GM23248 (cell line): Measurements from ENCODE around the gene HTT. TPM values are rescaled to one million over a fixed set of nuclear protein-coding genes. Genes with fewer than 3 reads are reported as not detected.

Experiments used
- DNase-seq: peaks from one replicate; pipeline ENCODE4 v3.0.0-alpha.2; 2015
- H2AFZ ChIP-seq: fragments of 200-600 bp; sonication (generic); 2 replicates; pipeline ENCODE4 v1.6.1; 2016; ENCODE audit warnings: antibody characterized with exemption
- H3F3A ChIP-seq: fragments of 200-600 bp; sonication (generic); 2 replicates; pipeline ENCODE4 v1.6.1; 2016; ENCODE audit warnings: mild to moderate bottlenecking, antibody characterized with exemption, mixed run types; ENCODE audit not compliant: insufficient read depth
- H3K27ac ChIP-seq: fragments of 200-600 bp; sonication (generic); 2 replicates; pipeline ENCODE4 v1.5.1; 2016; ENCODE audit warnings: mild to moderate bottlenecking
- H3K27me3 ChIP-seq: fragments of 200-600 bp; sonication (generic); replicated peaks from 2 replicates; pipeline ENCODE4 v1.6.1; 2016; ENCODE audit warnings: mild to moderate bottlenecking; ENCODE audit not compliant: insufficient read depth
- H3K36me3 ChIP-seq: fragments of 200-600 bp; sonication (generic); 2 replicates; pipeline ENCODE4 v1.6.1; 2016; ENCODE audit warnings: low read depth, mild to moderate bottlenecking
- H3K4me1 ChIP-seq: fragments of 200-600 bp; sonication (generic); 2 replicates; pipeline ENCODE4 v1.6.1; 2016; ENCODE audit warnings: mild to moderate bottlenecking; ENCODE audit not compliant: insufficient read depth
- H3K4me2 ChIP-seq: fragments of 200-600 bp; sonication (generic); one replicate; pipeline ENCODE4 v1.6.1; 2016; ENCODE audit warnings: mild to moderate bottlenecking; ENCODE audit not compliant: unreplicated experiment
- H3K4me3 ChIP-seq: fragments of 200-600 bp; sonication (generic); 2 replicates; pipeline ENCODE4 v1.5.1; 2016; ENCODE audit warnings: mild to moderate bottlenecking
- H3K79me2 ChIP-seq: fragments of 200-600 bp; sonication (generic); 2 replicates; pipeline ENCODE4 v1.6.1; 2016; ENCODE audit warnings: mild to moderate bottlenecking; ENCODE audit not compliant: insufficient read depth
- H3K9ac ChIP-seq: fragments of 200-600 bp; sonication (generic); 2 replicates; pipeline ENCODE4 v1.6.1; 2016; ENCODE audit warnings: mild to moderate bottlenecking
- H3K9me2 ChIP-seq: fragments of 200-600 bp; sonication (generic); 2 replicates; pipeline ENCODE4 v1.6.1; 2016; ENCODE audit warnings: mixed run types, mild to moderate bottlenecking, moderate library complexity; ENCODE audit not compliant: insufficient read depth
- H3K9me3 ChIP-seq: fragments of 200-600 bp; sonication (generic); one replicate; pipeline ENCODE4 v1.6.1; 2017; ENCODE audit warnings: low read depth
- H4K20me1 ChIP-seq: fragments of 200-600 bp; sonication (generic); 2 replicates; pipeline ENCODE4 v1.6.0; 2016; ENCODE audit not compliant: insufficient read depth
- EZH2 ChIP-seq: fragments of 200-600 bp; sonication (generic); IDR thresholded peaks from 2 replicates; pipeline ENCODE4 v1.6.1; 2018; ENCODE audit warnings: antibody characterized with exemption, mild to moderate bottlenecking; ENCODE audit not compliant: insufficient read depth, poor library complexity, severe bottlenecking
- EZH2phosphoT487 ChIP-seq: fragments of 200-600 bp; sonication (generic); IDR thresholded peaks from 2 replicates; pipeline ENCODE4 v1.6.1; 2018; ENCODE audit warnings: antibody characterized with exemption, moderate library complexity, mild to moderate bottlenecking, low read depth; ENCODE audit not compliant: insufficient read depth
- WGBS, 2 experiments: methylation state at CpG; one replicate each; pipeline ENCODE4 v1.1.6; 2015 to 2017; ENCODE audit warnings: low lambda C conversion rate in 2 of 2, low coverage in 1 of 2; ENCODE audit errors: missing lambda C conversion rate in 2 of 2; 5-methylcytosine and 5-hydroxymethylcytosine counted together
- in situ Hi-C: fragments of 300-500 bp; cut with MboI; formaldehyde crosslinking; loops from 2 replicates; pipeline ENCODE4 v1.15.0; 2020
- polyA plus RNA-seq: library from polyadenylated mRNA; unstranded; fragments of >200 nt; fragmentation: Nextera tagmentation; extraction: Ambion mirVana; gene quantifications from 2 replicates; pipeline ENCODE4 v1.2.1, GENCODE V29; 2016
- total RNA-seq: library from RNA; depleted of rRNA; stranded (reverse); fragments of >200 nt; shearing (Covaris generic); gene quantifications from 2 replicates; pipeline ENCODE4 v1.2.3, GENCODE V29; 2014

The HTT gene
- total and polyA plus RNA-seq, 2 experiments from 2014 or later: 8.2 to 26.5 TPM

- no peaks in the 10 kb centered on the region for H3K36me3 ChIP-seq
- no peaks in the 10 kb centered on the region for H3F3A ChIP-seq
- H3K27ac ChIP-seq: no peak overlapping the region
- TF ChIP-seq EZH2phosphoT487 (no peak), EZH2 (no peak)
- WGBS, 2 experiments: 73 to 74% methylated on average over 14 of the region's 14 CpGs
- H2AFZ ChIP-seq: no peak overlapping the region
- H3K4me3 ChIP-seq: no peak overlapping the region
- DNase-seq: no peak
- H4K20me1 ChIP-seq: no peaks in the 10 kb centered on the region
- no peaks in the 10 kb centered on the region for H3K9me2 ChIP-seq
- H3K79me2 ChIP-seq: no peaks in the 10 kb centered on the region
- no peaks in the 10 kb centered on the region for H3K27me3 ChIP-seq
- H3K9me3 ChIP-seq: no peaks in the 10 kb centered on the region
- in situ Hi-C loops: no loop called here
- H3K4me2 ChIP-seq: no peak overlapping the region
- H3K9ac ChIP-seq: no peak overlapping the region
- H3K4me1 ChIP-seq: no peaks in the 10 kb centered on the region
These were observed 180.0 kb downstream of the HTT start for GRCh38 chr4:3254302-3255131.

GRCh38 chr4:3255611-3256186, 181.2 kb downstream of the HTT start:
- no peak overlapping the region for H3K4me3 ChIP-seq
- H4K20me1 ChIP-seq: no peaks in the 10 kb centered on the region
- H3K27ac ChIP-seq: no peak overlapping the region
- H2AFZ ChIP-seq: no peak overlapping the region
- no peaks in the 10 kb centered on the region for H3K27me3 ChIP-seq
- in situ Hi-C loops: no loop called here
- H3K9ac ChIP-seq: no peak overlapping the region
- H3K9me3 ChIP-seq: no peaks in the 10 kb centered on the region
- no peak for DNase-seq
- no peaks in the 10 kb centered on the region for H3K4me1 ChIP-seq
- 92 to 96% methylated on average over 29 to 35 of the region's 36 CpGs for WGBS, 2 experiments
- no peaks in the 10 kb centered on the region for H3F3A ChIP-seq
- H3K4me2 ChIP-seq: no peak overlapping the region
- H3K79me2 ChIP-seq: no peaks in the 10 kb centered on the region
- no peaks in the 10 kb centered on the region for H3K9me2 ChIP-seq
- TF ChIP-seq EZH2phosphoT487 (no peak), EZH2 (no peak)
- H3K36me3 ChIP-seq: no peaks in the 10 kb centered on the region

GRCh38 chr4:3256230-3257102, 182.0 kb downstream of the HTT start:
- Histone ChIP-seq H4K20me1 (no peaks in the 10 kb centered on the region), H3K27ac (no peak overlapping the region), H3K4me3 (no peak overlapping the region), H3K4me1 (no peaks in the 10 kb centered on the region), H3K36me3 (no peaks in the 10 kb centered on the region), H3K4me2 (no peak overlapping the region), H3K9me2 (no peaks in the 10 kb centered on the region), H3K9ac (no peak overlapping the region), H3K27me3 (no peaks in the 10 kb centered on the region), H2AFZ (no peak overlapping the region), H3F3A (no peaks in the 10 kb centered on the region), H3K9me3 (no peaks in the 10 kb centered on the region), H3K79me2 (no peaks in the 10 kb centered on the region)
- no peak for DNase-seq
- 82% methylated on average over 21 of the region's 21 CpGs for WGBS, 2 experiments
- TF ChIP-seq EZH2phosphoT487 (no peak), EZH2 (no peak)
- in situ Hi-C loops: no loop called here

GRCh38 chr4:3257103-3257555, 182.6 kb downstream of the HTT start:
- no peaks in the 10 kb centered on the region for H3K4me1 ChIP-seq
- H3K79me2 ChIP-seq: no peaks in the 10 kb centered on the region
- no peak for DNase-seq
- no peaks in the 10 kb centered on the region for H4K20me1 ChIP-seq
- WGBS, 2 experiments: 88 to 92% methylated on average over 9 of the region's 9 CpGs
- H3K4me3 ChIP-seq: no peak overlapping the region
- no peaks in the 10 kb centered on the region for H3K27me3 ChIP-seq
- H3K27ac ChIP-seq: no peak overlapping the region
- TF ChIP-seq EZH2phosphoT487 (no peak), EZH2 (no peak)
- H3K4me2 ChIP-seq: no peak overlapping the region
- H3K9me2 ChIP-seq: no peaks in the 10 kb centered on the region
- H3K9me3 ChIP-seq: no peaks in the 10 kb centered on the region
- H3K9ac ChIP-seq: no peak overlapping the region
- in situ Hi-C loops: no loop called here
- H2AFZ ChIP-seq: no peak overlapping the region
- no peaks in the 10 kb centered on the region for H3K36me3 ChIP-seq
- no peaks in the 10 kb centered on the region for H3F3A ChIP-seq
